Endodermal cell (in vitro differentiated cells): Measurements from ENCODE around the gene CHRDL2. TPM values are rescaled to one million over a fixed set of nuclear protein-coding genes. Genes with fewer than 3 reads are reported as not detected.

Source experiments
- DNase-seq: peaks from one replicate; pipeline ENCODE4 v3.0.0-alpha.2; 2017
- H3K27ac ChIP-seq: 2 replicates; pipeline ENCODE4 v1.5.1; 2013; ENCODE audit warnings: mild to moderate bottlenecking, low read depth, low read length, moderate library complexity
- H3K27me3 ChIP-seq: 2 replicates; pipeline ENCODE4 v1.6.1; 2013; ENCODE audit warnings: mild to moderate bottlenecking, low read length, moderate library complexity; ENCODE audit not compliant: insufficient read depth, control insufficient read depth, poor library complexity, severe bottlenecking
- H3K36me3 ChIP-seq: 2 replicates; pipeline ENCODE4 v1.7.0; 2013; ENCODE audit warnings: mild to moderate bottlenecking, low read length, moderate library complexity; ENCODE audit not compliant: control insufficient read depth, insufficient read depth
- H3K4me1 ChIP-seq: one replicate; pipeline ENCODE4 v1.7.0; 2013; ENCODE audit warnings: low read length; ENCODE audit not compliant: control insufficient read depth, insufficient read depth
- H3K4me3 ChIP-seq: 2 replicates; pipeline ENCODE4 v1.5.1; 2013; ENCODE audit warnings: mild to moderate bottlenecking, low read length, moderate library complexity
- H3K9ac ChIP-seq: 2 replicates; pipeline ENCODE4 v1.6.1; 2013; ENCODE audit warnings: mild to moderate bottlenecking, low read length, moderate library complexity; ENCODE audit not compliant: poor library complexity, severe bottlenecking; ENCODE audit errors: extremely low read depth
- H3K9me3 ChIP-seq: 2 replicates; pipeline ENCODE4 v1.6.1; 2013; ENCODE audit warnings: mild to moderate bottlenecking, low read length, moderate library complexity; ENCODE audit not compliant: control insufficient read depth
- H3K27ac Mint-ChIP-seq: 2 replicates; pipeline ENCODE4 v1.8.0; 2020; ENCODE audit warnings: mixed read lengths
- H3K27me3 Mint-ChIP-seq: 2 replicates; pipeline ENCODE4 v1.8.0; 2021; ENCODE audit warnings: mild to moderate bottlenecking, mixed read lengths; ENCODE audit not compliant: insufficient read depth
- H3K36me3 Mint-ChIP-seq: 2 replicates; pipeline ENCODE4 v1.8.0; 2020; ENCODE audit warnings: low read depth, mixed read lengths
- H3K4me1 Mint-ChIP-seq: 2 replicates; pipeline ENCODE4 v1.8.0; 2020; ENCODE audit warnings: mixed read lengths
- H3K4me3 Mint-ChIP-seq: 2 replicates; pipeline ENCODE4 v1.8.0; 2020; ENCODE audit warnings: mild to moderate bottlenecking, moderate library complexity, mixed read lengths
- H3K9me3 Mint-ChIP-seq: 2 replicates; pipeline ENCODE4 v1.8.0; 2020; ENCODE audit warnings: mild to moderate bottlenecking, mixed read lengths
- WGBS, 2 experiments: methylation state at CpG; one replicate each; pipeline versions ENCODE4 v1.1.5 to v1.1.7; 2013; ENCODE audit warnings: missing lambda C conversion rate in 2 of 2, mixed read lengths in 1 of 2; ENCODE audit not compliant: insufficient coverage in 1 of 2, insufficient read length in 1 of 2; 5-methylcytosine and 5-hydroxymethylcytosine counted together
- total RNA-seq, 2 donors: library from RNA; stranded (reverse); fragmentation: NEBNext Ultra II Directional in 1 of 2; extraction: Animal tissue kit (Norgen Biotek cat#: 25700) in 1 of 2; gene quantifications; 2 replicates in 1 of 2; 3 replicates in 1 of 2; pipeline ENCODE4 v1.2.1, GENCODE V29; 2021
- TF ChIP-seq, protein P1 (sequence below): fragments of 200-600 bp; sonication (generic); conservative IDR thresholded peaks from 2 replicates; pipeline ENCODE4 v1.5.0; 2021; ENCODE audit warnings: antibody characterized with exemption, mild to moderate bottlenecking

The CHRDL2 gene
- total RNA-seq, 2 donors from 2014 or later = 0.44 to 1.2 TPM

DNA sequence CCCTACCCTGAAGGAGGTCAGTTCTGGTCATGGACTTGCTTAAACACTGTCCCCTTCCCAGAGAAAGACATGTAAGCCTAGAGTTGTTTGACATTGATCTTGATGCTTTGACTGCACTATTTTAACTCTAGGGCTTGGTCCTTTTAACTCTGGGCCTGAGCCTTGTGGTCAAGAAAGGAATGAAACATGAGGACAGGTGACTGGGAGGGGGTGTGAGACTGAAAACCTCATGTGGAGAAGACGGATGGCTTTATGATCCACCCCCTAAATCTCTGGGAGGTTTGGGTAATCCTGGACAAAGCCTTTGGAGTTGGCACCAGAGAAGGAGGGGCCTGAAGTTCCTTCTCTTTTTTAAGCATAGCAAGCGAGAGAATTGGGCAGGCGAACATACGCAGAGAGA lies 17.5 kb downstream of the CHRDL2 start:
- no peak for DNase-seq
- Mint-ChIP-seq H3K27ac (no peak overlapping the region), H3K36me3 (no peaks in the 10 kb centered on the region), H3K4me3 (no peak overlapping the region), H3K4me1 (peaks cover 26% of the 10 kb centered on the region), H3K9me3 (no peaks in the 10 kb centered on the region), H3K27me3 (no peaks in the 10 kb centered on the region)
- no peaks in the 10 kb centered on the region for H3K36me3 ChIP-seq
- TF ChIP-seq, protein P1, sequence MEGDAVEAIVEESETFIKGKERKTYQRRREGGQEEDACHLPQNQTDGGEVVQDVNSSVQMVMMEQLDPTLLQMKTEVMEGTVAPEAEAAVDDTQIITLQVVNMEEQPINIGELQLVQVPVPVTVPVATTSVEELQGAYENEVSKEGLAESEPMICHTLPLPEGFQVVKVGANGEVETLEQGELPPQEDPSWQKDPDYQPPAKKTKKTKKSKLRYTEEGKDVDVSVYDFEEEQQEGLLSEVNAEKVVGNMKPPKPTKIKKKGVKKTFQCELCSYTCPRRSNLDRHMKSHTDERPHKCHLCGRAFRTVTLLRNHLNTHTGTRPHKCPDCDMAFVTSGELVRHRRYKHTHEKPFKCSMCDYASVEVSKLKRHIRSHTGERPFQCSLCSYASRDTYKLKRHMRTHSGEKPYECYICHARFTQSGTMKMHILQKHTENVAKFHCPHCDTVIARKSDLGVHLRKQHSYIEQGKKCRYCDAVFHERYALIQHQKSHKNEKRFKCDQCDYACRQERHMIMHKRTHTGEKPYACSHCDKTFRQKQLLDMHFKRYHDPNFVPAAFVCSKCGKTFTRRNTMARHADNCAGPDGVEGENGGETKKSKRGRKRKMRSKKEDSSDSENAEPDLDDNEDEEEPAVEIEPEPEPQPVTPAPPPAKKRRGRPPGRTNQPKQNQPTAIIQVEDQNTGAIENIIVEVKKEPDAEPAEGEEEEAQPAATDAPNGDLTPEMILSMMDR = no peak
- H3K9me3 ChIP-seq = no peaks in the 10 kb centered on the region
- WGBS, 2 experiments = 69 to 75% methylated on average over 4 of the region's 4 CpGs
- no peak overlapping the region for H3K9ac ChIP-seq
- peaks cover 9% of the 10 kb centered on the region for H3K4me1 ChIP-seq
- H3K27ac ChIP-seq = no peak overlapping the region
- no peak overlapping the region for H3K4me3 ChIP-seq
- H3K27me3 ChIP-seq = no peaks in the 10 kb centered on the region

DNA sequence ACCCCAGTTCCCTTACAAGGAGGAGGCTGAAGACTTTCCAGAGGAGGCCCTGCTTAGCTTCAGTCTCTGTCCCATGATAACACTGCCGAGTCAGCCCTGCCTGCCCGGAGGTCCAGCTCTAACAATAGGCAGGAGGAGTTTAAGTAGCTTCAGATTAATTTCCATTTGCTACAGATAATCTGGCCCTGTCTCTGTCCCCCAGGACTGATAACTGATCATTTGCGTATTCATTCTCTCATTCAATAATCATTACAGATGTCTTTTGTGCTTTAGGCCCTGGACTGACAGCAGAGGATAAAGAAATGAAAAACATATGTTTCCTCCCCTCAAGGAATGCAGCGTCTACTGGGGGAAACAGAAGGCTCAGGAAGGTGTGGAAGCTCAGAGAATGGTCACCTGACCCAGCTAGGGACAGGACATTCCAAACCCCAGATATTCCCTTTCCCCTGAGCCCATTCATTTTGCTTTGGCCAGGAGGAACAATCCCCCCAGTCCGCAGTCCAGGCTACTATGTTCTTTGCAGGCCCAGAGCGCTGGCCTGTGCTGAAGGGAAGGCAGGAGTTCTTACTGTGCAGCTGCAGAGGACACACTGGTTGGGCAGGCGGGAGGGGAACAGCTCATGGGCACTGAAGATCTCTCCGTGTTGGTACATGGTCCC lies 20.8 kb downstream of the CHRDL2 start:
- no peaks in the 10 kb centered on the region for H3K36me3 ChIP-seq
- Mint-ChIP-seq H3K4me1 (peaks cover 14% of the 10 kb centered on the region), H3K4me3 (no peak overlapping the region), H3K36me3 (no peaks in the 10 kb centered on the region), H3K27ac (peak overlapping the region; percentile 62), H3K27me3 (no peaks in the 10 kb centered on the region), H3K9me3 (no peaks in the 10 kb centered on the region)
- no peak overlapping the region for H3K4me3 ChIP-seq
- no peaks in the 10 kb centered on the region for H3K9me3 ChIP-seq
- peaks cover 9% of the 10 kb centered on the region for H3K4me1 ChIP-seq
- H3K27me3 ChIP-seq = no peaks in the 10 kb centered on the region
- H3K27ac ChIP-seq = peak overlapping the region; percentile 30
- peak; percentile 59 for DNase-seq
- 62 to 70% methylated on average over 5 to 8 of the region's 8 CpGs for WGBS, 2 experiments
- H3K9ac ChIP-seq = no peak overlapping the region
- TF ChIP-seq, protein P1 = no peak

DNA sequence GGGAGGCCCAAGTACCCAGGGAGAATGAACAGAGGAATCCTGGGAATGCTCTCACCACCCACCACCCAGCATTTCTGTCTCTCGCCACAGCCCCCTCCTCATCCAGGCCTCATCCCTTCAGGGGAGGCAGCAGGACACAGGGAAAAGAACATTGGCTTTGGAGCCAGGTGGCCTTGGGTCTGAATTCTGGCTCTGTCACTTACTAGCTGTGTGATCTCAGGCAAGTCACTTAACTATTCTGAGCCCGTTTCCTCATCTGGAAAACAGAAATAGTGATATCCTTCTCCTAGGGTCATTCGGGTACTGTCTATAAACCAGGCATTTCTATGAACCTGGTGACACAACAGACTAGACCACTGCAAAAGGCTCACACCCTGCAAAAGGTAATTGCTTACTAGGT lies 22.1 kb downstream of the CHRDL2 start:
- no peak overlapping the region for H3K4me3 ChIP-seq
- no peaks in the 10 kb centered on the region for H3K36me3 ChIP-seq
- WGBS, 2 experiments = 63 to 100% methylated on average over 1 to 3 of the region's 3 CpGs
- DNase-seq = no peak
- Mint-ChIP-seq H3K36me3 (no peaks in the 10 kb centered on the region), H3K4me1 (peaks cover 14% of the 10 kb centered on the region), H3K27ac (no peak overlapping the region), H3K27me3 (no peaks in the 10 kb centered on the region), H3K4me3 (no peak overlapping the region), H3K9me3 (no peaks in the 10 kb centered on the region)
- no peaks in the 10 kb centered on the region for H3K27me3 ChIP-seq
- H3K9ac ChIP-seq = no peak overlapping the region
- TF ChIP-seq, protein P1 = no peak
- no peaks in the 10 kb centered on the region for H3K9me3 ChIP-seq
- peaks cover 9% of the 10 kb centered on the region for H3K4me1 ChIP-seq
- H3K27ac ChIP-seq = no peak overlapping the region
